NCI-H187 treated with DMSO at 0.1 percent for 48 hours (cell line): Measurements from ENCODE around the gene GPAT3.
"Not testable (repeated sequence)": the region's sequence is repeated elsewhere in the genome, so short reads cannot be mapped to it uniquely, and the experiment has no call there.

ENCODE experiments used
- DNase-seq: peaks from one replicate; lab custom pipeline; 2025; lab: John Stamatoyannopoulos, UW

The GPAT3 gene

DNA sequence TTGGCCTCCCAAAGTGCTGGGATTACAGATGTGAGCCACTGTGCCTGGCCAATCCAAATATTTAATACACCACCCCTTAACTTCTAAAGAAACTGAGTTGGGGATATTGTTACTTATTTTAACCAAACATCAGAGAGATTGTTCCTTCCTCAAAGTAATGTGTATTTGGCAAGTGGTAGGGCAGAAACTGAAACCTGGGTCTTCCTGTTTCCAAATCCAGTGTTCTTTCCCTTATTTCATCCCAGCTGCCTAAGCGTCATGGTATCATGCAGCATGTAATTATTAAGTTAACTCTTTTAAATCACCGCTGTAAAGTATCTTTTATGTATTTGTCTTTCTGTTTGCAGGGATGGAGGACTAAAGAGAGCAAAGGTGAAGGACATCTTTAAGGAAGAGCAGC is 68.4 kb downstream of the GPAT3 start:
- no peak for DNase-seq

DNA sequence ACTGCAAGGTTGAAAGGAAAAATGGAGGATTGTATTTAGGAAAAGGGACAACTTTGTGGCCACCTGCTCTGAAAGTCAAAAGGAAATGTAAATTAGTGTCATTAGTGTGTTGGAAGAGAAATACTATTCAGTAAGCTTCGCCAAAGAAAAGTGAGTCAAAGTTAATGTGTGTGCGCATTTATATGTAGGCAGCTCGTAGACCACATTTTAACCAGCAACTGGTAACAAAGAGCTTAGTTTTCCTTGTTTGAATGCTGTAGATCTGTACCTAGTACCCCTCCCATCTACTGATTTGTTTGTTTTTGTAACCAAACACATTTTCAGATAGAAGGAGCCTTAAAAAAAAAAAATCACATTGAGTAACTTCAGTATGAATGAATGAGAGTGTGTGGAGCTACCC is 69.3 kb downstream of the GPAT3 start:
- no peak for DNase-seq

DNA sequence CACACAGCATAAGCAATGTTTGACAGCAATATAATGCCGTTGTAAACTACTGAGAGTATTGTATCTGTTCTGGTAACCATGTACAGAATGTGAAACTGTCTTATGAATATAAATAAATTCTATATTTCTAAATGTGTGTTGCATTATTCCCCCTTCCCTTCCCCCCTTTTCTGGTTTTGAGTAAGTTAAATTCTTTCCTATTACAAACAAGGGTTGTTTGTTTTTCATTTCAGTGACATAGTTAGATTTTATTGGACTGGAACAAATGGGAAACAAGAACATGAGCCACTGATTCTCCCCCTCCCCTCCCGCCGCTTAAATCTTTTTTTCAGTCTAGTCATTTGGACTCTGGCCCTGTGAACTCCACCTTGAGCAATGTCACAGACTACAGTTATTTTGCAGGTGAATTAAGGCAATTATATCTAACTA is 69.8 kb downstream of the GPAT3 start:
- no peak for DNase-seq

- no peak for DNase-seq
Measured at GRCh38 chr4:83606460-83606859, 70.6 kb downstream of the GPAT3 start.

DNA sequence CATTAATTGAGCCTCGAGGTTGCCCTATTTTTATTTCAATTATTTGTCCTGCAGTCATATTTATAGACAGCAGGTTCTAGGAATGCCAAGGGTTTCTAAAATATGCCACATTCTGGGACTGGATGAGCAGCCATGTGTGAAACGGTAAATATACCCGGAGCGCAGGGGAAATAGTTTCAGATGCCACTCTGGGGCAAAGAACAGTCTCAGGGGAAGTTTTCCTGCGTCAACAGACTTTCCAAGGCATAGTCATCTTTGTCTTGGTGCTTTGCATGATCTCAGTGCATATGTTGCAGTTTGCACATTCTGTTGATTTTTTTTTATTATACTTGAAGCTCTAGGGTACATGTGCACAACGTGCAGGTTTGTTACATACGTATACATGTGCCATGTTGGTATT is 71.0 kb downstream of the GPAT3 start:
- DNase-seq = no peak

DNA sequence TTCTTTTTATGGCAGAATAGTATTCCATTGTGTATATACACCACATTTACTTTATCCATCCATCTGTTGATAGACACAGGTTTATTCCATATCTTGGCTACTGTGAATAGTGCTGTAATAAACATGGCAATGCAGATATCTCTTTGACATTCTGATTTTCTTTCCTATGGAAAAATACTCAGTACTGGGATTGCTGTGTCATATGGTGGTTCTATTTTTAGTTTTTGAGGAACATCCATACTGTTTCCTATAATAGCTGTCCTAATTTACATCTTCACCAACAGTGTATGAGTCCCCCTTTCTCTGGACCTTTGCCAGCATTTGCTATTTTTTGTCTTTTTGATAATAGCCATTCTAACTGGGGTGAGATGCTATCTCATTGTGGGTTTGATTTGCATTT is 73.5 kb downstream of the GPAT3 start:
- DNase-seq = no peak

GRCh38 chr4:83610729-83611128 is 74.8 kb downstream of the GPAT3 start:
- DNase-seq = no peak

GRCh38 chr4:83613023-83613422 is 77.1 kb downstream of the GPAT3 start:
- DNase-seq = no peak

- no peak for DNase-seq
Measured at GRCh38 chr4:83613994-83614393, 78.1 kb downstream of the GPAT3 start.

GRCh38 chr4:83616252-83616651 is 80.3 kb downstream of the GPAT3 start:
- DNase-seq = no peak

GRCh38 chr4:83617371-83618035 is 81.6 kb downstream of the GPAT3 start:
- no peak for DNase-seq

- no peak for DNase-seq
Measured at GRCh38 chr4:83618431-83618830, 82.5 kb downstream of the GPAT3 start.

GRCh38 chr4:83618991-83619645 is 83.2 kb downstream of the GPAT3 start:
- DNase-seq = no peak

GRCh38 chr4:83622127-83622526 is 86.2 kb downstream of the GPAT3 start:
- DNase-seq = not testable (repeated sequence)

DNA sequence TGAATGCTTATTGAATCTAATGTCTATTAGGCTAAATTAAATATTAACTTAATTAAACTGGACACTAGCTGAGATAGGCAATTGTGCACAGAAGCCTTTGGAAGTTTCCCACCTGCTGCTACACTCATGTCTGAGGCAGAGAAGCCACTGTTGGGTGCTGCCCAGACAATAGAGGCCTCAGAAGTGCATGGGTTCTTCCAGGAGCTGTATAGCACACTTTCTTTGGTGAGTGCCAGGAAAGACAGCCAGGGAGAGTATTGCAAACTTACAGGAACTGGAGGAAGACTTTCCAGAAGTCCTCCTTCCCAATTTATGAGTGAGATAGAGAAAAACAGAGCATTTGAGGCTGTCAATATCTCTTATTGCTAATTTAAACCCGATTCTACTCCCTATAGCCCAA is 89.9 kb downstream of the GPAT3 start:
- no peak for DNase-seq

- no peak for DNase-seq
Measured at GRCh38 chr4:83626245-83626836, 90.4 kb downstream of the GPAT3 start.

DNA sequence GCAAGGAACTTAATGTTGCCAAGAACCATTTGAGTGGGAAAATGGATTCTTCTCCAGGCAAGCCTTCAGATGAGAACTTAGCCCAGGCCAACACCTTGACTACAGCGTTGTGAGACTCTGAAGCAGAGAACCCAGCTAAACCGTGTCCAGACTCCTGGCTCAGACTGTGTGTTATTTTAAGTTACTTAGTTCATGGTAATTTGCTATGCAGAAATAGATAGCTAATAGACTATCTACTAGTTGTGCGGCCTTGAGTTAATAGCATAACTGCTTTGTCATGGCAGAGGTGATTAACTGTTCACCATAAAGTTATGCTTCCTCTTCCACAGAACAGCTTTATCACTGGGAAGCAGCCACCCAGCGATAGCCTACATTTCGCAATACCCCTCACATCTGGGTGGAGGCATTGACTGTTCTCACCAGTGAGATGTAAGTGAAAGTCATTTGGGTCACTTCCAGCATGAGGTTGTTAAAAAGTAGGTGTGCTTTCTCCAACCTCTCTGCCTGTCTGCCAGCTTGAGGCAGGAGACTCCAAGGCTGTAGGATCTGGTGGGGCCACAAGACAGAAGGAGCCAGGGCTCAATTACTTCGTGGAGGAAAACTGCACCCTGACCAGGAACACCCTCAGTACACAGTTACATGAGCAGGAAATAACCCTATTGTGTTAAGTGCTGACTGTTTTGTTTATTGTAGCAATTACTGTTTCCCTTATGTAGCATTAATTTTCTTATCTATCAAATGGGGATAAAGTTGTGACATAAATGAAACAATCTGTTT is 94.2 kb downstream of the GPAT3 start:
- DNase-seq = no peak

DNA sequence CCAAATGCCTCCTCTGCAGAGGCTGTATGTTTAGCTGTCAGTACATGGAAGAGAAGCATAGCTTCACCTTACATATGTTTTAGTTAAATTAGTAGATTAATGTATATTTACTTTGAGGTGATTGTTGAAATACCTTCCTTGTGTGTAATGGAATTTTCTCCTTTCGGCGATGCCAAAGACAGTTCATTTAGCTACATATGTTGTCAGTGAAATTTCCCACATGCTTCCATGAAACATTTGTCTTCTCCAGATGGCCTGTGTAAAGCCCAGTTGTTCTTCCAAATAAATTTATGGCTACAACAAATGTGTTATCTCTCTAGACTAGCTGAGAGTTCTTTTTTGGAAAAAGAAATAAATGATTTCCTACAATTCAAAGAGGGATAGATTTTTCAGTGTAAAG is 95.2 kb downstream of the GPAT3 start:
- DNase-seq = no peak

DNA sequence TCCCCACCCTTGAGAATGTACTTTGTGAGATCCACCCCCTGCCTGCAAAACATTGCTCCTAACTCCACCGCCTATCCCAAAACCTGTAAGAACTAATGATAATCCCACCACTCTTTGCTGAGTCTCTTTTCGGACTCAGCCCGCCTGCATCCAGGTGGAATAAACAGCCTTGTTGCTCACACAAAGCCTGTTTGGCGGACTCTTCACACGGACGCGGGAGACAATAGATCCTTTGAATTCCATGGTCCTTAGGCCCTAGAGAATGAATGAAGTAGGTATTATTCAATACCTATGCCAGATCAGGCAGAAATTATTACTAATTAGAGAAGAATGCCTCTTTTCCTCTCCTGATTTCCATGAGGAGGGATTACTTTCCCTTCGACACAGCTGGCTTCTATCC is 101.0 kb downstream of the GPAT3 start:
- DNase-seq = no peak

DNA sequence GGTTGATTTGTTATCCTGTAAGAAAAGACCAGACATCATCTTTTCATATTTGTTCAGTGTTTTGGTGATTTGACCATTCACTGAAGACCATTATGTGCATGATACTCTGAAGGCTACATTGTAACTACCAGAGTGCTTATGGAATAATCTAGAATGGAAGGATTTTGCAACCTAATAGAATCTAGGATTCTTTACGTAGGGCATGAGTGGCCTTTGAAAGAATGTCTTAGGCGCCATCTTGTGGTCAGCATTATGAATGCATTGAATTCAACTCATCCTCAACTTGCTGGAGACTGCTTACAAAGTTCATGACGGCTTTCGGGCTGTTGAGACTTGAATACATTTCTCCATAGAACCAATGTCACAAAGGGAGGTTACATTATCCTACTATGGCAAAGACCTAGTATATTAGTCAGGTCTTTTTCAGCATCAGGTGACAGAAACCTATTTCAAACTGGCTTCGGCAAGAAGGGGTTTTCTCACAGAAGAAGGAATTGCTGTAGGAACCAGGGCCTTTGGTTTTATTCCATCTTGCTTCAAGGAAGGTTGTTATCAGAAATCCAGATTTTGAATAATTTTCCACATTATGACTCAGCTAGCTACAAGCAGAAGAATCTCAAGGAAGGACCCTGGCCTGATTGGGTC is 104.1 kb downstream of the GPAT3 start:
- peak; percentile 9 for DNase-seq

DNA sequence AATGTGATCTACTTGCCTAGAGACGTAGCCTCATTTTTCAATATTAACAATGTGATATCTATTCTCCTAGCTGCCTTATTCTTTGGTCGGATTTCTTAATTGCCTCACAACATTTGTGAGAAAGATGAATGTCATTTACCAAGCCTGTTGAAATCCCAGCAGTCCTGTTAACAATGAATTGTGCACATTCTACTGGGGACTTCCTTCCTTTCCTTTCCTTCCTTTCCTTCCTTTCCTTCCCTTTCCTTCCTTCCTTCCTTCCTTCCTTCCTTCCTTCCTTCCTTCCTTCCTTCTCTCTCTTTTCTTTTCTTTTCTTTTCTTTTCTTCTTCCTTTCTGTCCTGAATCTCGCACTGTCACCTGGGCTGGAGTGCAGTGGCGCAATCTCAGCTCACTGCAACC is 107.1 kb downstream of the GPAT3 start:
- DNase-seq = no peak
